Chondrocyte (in vitro differentiated cells): ENCODE data around the gene ENTR1. TPM values are rescaled to one million over a fixed set of nuclear protein-coding genes. Genes with fewer than 3 reads are reported as not detected.

Experiments used
- DNase-seq: peaks from one replicate; pipeline ENCODE4 v3.0.0; 2021; ENCODE audit warnings: mixed read lengths, low spot score
- H3K27ac Mint-ChIP-seq: one replicate; pipeline ENCODE4 v1.8.0; 2021; ENCODE audit warnings: mild to moderate bottlenecking, moderate library complexity, mixed read lengths; ENCODE audit not compliant: unreplicated experiment
- H3K27me3 Mint-ChIP-seq: 2 replicates; pipeline ENCODE4 v1.8.0; 2021; ENCODE audit warnings: low read depth, mixed read lengths
- H3K36me3 Mint-ChIP-seq: 2 replicates; pipeline ENCODE4 v1.8.0; 2021; ENCODE audit warnings: low read depth, mixed read lengths
- H3K4me1 Mint-ChIP-seq: 2 replicates; pipeline ENCODE4 v1.8.0; 2021; ENCODE audit warnings: low read depth, mild to moderate bottlenecking, mixed read lengths
- H3K4me3 Mint-ChIP-seq: one replicate; pipeline ENCODE4 v1.8.0; 2021; ENCODE audit warnings: mild to moderate bottlenecking, moderate library complexity, mixed read lengths; ENCODE audit not compliant: unreplicated experiment
- H3K9me3 Mint-ChIP-seq: 2 replicates; pipeline ENCODE4 v1.8.0; 2021; ENCODE audit warnings: low read depth, mixed read lengths
- total RNA-seq: library from RNA; stranded (reverse); gene quantifications from 3 replicates; pipeline ENCODE4 v1.2.1, GENCODE V29; 2021
- TF ChIP-seq, protein P1 (sequence below): fragments of 200-600 bp; sonication (generic); IDR thresholded peaks from 2 replicates; pipeline ENCODE4 v1.5.0; 2021; ENCODE audit warnings: antibody characterized with exemption, mild to moderate bottlenecking, moderate library complexity

Gene ENTR1
- total RNA-seq, 1 donor from 2014 or later: 49.6 TPM

DNA sequence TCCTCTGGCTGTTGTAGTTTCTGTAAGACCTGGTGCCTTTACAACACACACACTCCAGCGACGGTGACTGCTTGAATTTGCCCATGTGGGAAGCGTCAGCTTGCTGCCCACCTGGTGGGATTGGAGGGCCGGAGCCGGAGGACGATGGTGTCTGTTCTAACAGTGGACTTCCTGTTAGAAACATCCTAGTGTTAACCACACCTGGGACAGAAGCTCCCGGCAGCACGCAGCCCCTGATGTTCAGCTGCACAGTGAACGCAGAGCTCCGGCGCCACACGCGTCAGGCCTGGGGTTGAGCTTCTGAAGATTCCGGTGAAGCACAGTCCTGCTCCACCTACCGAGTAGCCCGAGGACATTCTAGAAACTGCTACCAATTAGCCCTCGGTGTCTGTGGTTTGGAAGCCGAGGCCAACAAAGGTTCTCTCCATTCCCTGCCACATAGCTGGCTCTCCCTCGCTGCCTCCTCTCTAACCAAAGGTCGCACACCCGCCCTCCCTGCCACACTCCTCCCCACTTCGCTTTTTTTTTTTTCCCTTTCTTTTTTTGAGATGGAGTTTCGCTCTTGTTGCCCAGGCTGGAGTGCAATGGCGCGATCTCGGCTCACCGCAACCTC is 14.4 kb upstream of the ENTR1 start:
- no peak overlapping the region for H3K4me3 Mint-ChIP-seq
- peaks cover 9% of the 10 kb centered on the region for H3K36me3 Mint-ChIP-seq
- H3K27ac Mint-ChIP-seq: no peak overlapping the region
- TF ChIP-seq, protein P1, sequence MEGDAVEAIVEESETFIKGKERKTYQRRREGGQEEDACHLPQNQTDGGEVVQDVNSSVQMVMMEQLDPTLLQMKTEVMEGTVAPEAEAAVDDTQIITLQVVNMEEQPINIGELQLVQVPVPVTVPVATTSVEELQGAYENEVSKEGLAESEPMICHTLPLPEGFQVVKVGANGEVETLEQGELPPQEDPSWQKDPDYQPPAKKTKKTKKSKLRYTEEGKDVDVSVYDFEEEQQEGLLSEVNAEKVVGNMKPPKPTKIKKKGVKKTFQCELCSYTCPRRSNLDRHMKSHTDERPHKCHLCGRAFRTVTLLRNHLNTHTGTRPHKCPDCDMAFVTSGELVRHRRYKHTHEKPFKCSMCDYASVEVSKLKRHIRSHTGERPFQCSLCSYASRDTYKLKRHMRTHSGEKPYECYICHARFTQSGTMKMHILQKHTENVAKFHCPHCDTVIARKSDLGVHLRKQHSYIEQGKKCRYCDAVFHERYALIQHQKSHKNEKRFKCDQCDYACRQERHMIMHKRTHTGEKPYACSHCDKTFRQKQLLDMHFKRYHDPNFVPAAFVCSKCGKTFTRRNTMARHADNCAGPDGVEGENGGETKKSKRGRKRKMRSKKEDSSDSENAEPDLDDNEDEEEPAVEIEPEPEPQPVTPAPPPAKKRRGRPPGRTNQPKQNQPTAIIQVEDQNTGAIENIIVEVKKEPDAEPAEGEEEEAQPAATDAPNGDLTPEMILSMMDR: no peak
- DNase-seq: peak; percentile 75
- no peaks in the 10 kb centered on the region for H3K9me3 Mint-ChIP-seq
- H3K27me3 Mint-ChIP-seq: no peaks in the 10 kb centered on the region
- H3K4me1 Mint-ChIP-seq: no peaks in the 10 kb centered on the region

- H3K36me3 Mint-ChIP-seq: peaks cover 12% of the 10 kb centered on the region
- H3K9me3 Mint-ChIP-seq: no peaks in the 10 kb centered on the region
- H3K27ac Mint-ChIP-seq: no peak overlapping the region
- no peak overlapping the region for H3K4me3 Mint-ChIP-seq
- DNase-seq: peak; percentile 82
- H3K27me3 Mint-ChIP-seq: no peaks in the 10 kb centered on the region
- no peaks in the 10 kb centered on the region for H3K4me1 Mint-ChIP-seq
- TF ChIP-seq, protein P1: no peak
Measured at GRCh38 chr9:136423432-136424146, 13.2 kb upstream of the ENTR1 start.

DNA sequence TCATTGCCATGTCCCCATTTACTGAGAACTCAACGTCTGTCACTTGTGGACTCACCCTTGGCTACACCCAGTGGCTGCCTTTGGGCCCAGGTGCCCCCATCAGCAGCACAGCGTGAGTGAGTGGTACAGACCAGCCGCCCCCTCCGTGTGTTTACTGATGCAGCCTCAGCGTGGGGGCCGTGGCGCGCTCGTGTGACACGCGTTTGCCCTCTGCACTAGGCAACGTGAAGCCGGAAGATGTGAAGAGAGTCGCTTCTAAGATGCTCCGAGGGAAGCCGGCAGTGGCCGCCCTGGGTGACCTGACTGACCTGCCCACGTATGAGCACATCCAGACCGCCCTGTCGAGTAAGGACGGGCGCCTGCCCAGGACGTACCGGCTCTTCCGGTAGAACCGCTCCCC is 12.5 kb upstream of the ENTR1 start:
- no peaks in the 10 kb centered on the region for H3K4me1 Mint-ChIP-seq
- TF ChIP-seq, protein P1: no peak
- peaks cover 14% of the 10 kb centered on the region for H3K36me3 Mint-ChIP-seq
- no peaks in the 10 kb centered on the region for H3K9me3 Mint-ChIP-seq
- H3K27me3 Mint-ChIP-seq: no peaks in the 10 kb centered on the region
- DNase-seq: no peak
- H3K27ac Mint-ChIP-seq: no peak overlapping the region
- H3K4me3 Mint-ChIP-seq: no peak overlapping the region

- Mint-ChIP-seq H3K27me3 (no peaks in the 10 kb centered on the region), H3K9me3 (no peaks in the 10 kb centered on the region), H3K27ac (no peak overlapping the region), H3K4me3 (no peak overlapping the region), H3K36me3 (peaks cover 20% of the 10 kb centered on the region), H3K4me1 (no peaks in the 10 kb centered on the region)
- TF ChIP-seq, protein P1: no peak
- no peak for DNase-seq
Measured at GRCh38 chr9:136421791-136422190, 11.4 kb upstream of the ENTR1 start.

GRCh38 chr9:136419092-136419420 is 8.6 kb upstream of the ENTR1 start:
- Mint-ChIP-seq H3K36me3 (peaks cover 30% of the 10 kb centered on the region), H3K4me1 (no peaks in the 10 kb centered on the region), H3K4me3 (no peak overlapping the region), H3K27ac (no peak overlapping the region), H3K27me3 (no peaks in the 10 kb centered on the region), H3K9me3 (no peaks in the 10 kb centered on the region)
- no peak for DNase-seq
- TF ChIP-seq, protein P1: no peak
